T47D (cell line): ENCODE data around the gene CEP112.
"Not testable (repeated sequence)": the region's sequence is repeated elsewhere in the genome, so short reads cannot be mapped to it uniquely, and the experiment has no call there.

Experiments
- DNase-seq, 2 experiments: peaks; one replicate each; pipeline versions ENCODE4 v3.0.0 to v3.0.0-alpha.2; 2011 to 2012; ENCODE audit warnings: low read depth in 1 of 2, low spot score in 1 of 2
- JUND ChIP-seq: IDR thresholded peaks from 2 replicates; pipeline ENCODE4 v1.6.1; 2012; ENCODE audit warnings: low read depth
- in situ Hi-C: cut with HindIII; loops from 2 replicates; pipeline ENCODE4 v1.10.0; 2016; ENCODE audit warnings: low sequenced_read_pairs, low pct_unique_long_range_greater_than_20kb

The CEP112 gene

GRCh38 chr17:66115246-66115645, 76.7 kb downstream of the CEP112 start:
- in situ Hi-C loops = no loop called here
- TF ChIP-seq JUND = no peak
- no peak for DNase-seq

DNA sequence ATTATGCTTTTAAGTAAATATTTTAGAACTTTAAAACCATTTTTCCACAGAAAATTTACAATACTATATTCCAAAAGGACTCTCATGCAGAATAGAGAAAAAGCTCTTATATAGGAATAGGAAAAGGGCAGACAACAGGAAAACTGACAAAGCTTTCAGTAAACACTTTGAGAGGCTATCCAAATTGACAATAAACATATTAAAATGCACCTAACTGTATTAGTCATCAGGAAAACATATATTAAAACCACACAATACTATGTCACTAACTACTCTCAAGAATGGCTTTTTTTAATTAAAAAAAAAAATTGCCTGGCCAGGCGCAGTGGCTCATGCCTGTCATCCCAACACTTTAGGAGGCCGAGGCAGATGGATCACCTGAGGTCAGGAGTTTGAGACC, 77.3 kb downstream of the CEP112 start:
- DNase-seq = no peak
- TF ChIP-seq JUND = no peak
- in situ Hi-C loops = no loop called here

DNA sequence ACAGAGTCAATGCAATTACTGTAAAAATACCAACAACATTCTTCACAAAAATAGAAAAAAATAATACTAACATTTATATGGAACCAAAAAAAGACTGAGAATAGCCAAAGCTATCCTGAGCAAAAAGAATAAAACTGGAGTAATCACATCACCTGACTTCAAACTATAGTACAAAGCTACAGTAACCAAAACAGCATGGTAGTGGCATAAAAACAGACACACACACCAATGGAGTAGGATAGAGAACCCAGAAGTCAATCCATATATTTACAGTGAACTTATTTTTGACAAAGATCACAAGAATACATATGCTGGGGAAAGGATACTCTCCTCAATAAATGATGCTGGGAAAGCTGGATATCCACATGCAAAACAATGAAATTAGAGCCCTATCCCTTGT, 84.2 kb downstream of the CEP112 start:
- in situ Hi-C loops = no loop called here
- TF ChIP-seq JUND = no peak
- DNase-seq = no peak

- in situ Hi-C loops = no loop called here
- DNase-seq = no peak
- no peak for TF ChIP-seq JUND
These were observed 93.9 kb downstream of the CEP112 start for GRCh38 chr17:66098040-66098439.

- in situ Hi-C loops = no loop called here
- no peak for TF ChIP-seq JUND
These were observed 97.2 kb downstream of the CEP112 start for GRCh38 chr17:66094727-66095126.

GRCh38 chr17:66091445-66092080, 100.4 kb downstream of the CEP112 start:
- in situ Hi-C loops = no loop called here
- TF ChIP-seq JUND = no peak
- DNase-seq = no peak

More at GRCh38 chr17:66094727-66095126, 97.2 kb downstream of the CEP112 start:
- DNase-seq = no peak

GRCh38 chr17:66089764-66090163, 102.2 kb downstream of the CEP112 start:
- DNase-seq = no peak
- TF ChIP-seq JUND = no peak
- in situ Hi-C loops = no loop called here

DNA sequence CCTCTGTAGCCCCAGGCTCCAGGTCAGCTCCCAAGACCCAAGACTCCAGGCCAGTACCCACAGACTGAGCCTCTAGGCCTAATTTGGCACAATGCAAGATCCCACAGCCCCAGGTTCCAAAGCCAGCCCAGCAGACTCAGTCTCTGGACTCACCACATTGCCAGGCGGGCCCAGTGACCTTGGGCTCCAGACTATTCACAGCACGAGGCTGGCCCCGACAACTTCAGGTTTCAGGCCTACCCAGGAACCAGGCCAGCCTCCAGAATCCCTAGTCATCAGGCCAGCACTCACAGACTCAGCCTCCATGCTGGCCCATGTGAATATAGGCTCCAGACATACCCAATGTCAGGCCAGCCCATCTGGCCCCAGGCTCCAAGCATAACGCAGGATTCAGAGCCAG, 103.8 kb downstream of the CEP112 start:
- in situ Hi-C loops = no loop called here
- TF ChIP-seq JUND = no peak
- no peak for DNase-seq

DNA sequence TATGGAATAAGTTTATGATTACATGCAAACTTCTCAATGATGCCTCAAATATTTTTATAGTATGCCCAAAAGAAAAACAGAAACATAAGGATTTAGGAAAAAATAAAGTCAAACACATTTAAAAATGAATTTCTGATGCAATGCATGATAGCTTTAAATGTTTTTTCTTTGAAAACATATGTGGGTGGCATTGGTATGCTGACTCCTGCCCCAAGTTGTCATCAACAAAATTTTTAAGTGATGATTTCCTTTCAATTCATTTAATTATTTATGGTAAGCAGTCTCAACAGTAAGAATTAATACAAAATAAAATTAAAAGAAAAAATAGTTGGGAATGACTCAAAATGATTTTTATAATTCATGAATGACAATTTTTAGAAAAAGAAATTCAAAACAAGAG, 104.9 kb downstream of the CEP112 start:
- no peak for TF ChIP-seq JUND
- DNase-seq = no peak
- in situ Hi-C loops = no loop called here

GRCh38 chr17:66085221-66085620, 106.7 kb downstream of the CEP112 start:
- in situ Hi-C loops = no loop called here
- no peak for TF ChIP-seq JUND
- no peak for DNase-seq

- in situ Hi-C loops, DNase-seq: not testable (repeated sequence)
These were observed 111.3 kb downstream of the CEP112 start for GRCh38 chr17:66080670-66081069.

DNA sequence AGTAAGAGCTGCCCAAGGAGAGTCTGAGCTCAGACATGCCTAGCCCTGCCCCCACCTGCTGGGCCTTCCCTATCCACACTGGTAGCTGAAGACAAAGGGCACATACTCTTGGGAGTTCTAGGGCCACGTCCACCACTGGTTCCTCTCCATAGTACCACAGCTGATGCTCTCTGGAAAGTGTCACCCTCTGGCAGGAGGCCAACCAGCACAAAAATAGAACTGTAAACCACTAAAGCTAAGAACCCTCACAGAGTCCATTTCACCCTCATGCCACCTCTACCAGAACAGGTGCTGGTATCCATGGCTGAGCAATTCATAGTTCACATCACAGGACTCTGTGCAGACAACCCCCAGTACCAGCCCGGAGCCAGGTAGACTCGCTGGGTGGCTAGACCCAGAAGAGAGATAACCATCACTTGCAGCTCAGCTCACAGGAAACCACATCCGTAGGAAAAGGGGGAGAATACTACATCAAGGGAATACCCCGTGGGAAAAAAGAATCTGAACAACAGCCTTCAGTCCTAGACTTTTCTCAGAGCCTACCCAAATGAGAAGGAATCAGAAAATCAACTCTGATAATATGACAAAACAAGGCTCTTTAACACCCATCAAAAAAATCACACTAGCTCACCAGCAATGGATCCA, 115.3 kb downstream of the CEP112 start:
- in situ Hi-C loops = no loop called here
- DNase-seq = peak in 1 of 2 experiments; percentile 51

GRCh38 chr17:66073384-66073783, 118.5 kb downstream of the CEP112 start:
- no peak for DNase-seq
- in situ Hi-C loops = no loop called here
- no peak for TF ChIP-seq JUND

More for the DNA sequence above, 115.3 kb downstream of the CEP112 start:
- TF ChIP-seq JUND = no peak

DNA sequence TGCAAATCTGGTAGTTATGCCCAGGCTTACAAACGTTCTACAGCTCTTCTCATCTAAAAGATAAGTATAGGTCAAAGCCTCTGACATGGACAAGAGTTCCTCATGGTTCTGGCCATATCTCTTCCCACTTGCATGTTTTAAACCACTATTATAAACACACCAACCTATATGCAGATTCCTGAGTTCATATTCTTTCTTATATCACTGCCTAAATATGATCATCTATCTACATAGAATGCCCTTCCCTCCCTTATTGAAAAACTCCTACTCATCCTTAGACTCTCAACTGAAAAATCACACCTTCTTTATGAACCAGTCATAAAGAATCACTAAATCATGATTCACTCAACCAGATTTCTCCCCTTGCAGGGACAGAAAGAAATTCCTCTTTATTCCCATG, 128.2 kb downstream of the CEP112 start:
- no peak for TF ChIP-seq JUND
- in situ Hi-C loops = no loop called here
- no peak for DNase-seq
